RWPE2 (cell line): Measurements from ENCODE around the gene TRIM34.
"Not testable (repeated sequence)": the region's sequence is repeated elsewhere in the genome, so short reads cannot be mapped to it uniquely, and the experiment has no call there.

Experiments
- ATAC-seq: fragments of 200-7000 bp; cut with Tn5 transposase; 3 replicates; pipeline ENCODE4 v1.9.1; 2021; ENCODE audit warnings: low read depth
- DNase-seq: peaks from one replicate; pipeline ENCODE4 v3.0.0-alpha.2; 2020; ENCODE audit warnings: low spot score
- H3K27ac ChIP-seq: fragments of 450-650 bp; 2 replicates; pipeline ENCODE4 v1.5.1; 2017; ENCODE audit warnings: mild to moderate bottlenecking; ENCODE audit not compliant: poor library complexity, severe bottlenecking
- H3K27me3 ChIP-seq: fragments of 250-450 bp; sonication (Bioruptor Pico); 2 replicates; pipeline ENCODE4 v1.5.1; 2021; ENCODE audit warnings: mild to moderate bottlenecking, moderate library complexity; ENCODE audit not compliant: insufficient read depth, poor library complexity, severe bottlenecking
- H3K36me3 ChIP-seq: fragments of 250-450 bp; sonication (Bioruptor Pico); 2 replicates; pipeline ENCODE4 v1.5.1; 2020; ENCODE audit warnings: low read depth, mild to moderate bottlenecking, moderate library complexity
- H3K4me1 ChIP-seq: fragments of 250-450 bp; sonication (Bioruptor Pico); 2 replicates; pipeline ENCODE4 v1.5.1; 2021; ENCODE audit warnings: mild to moderate bottlenecking, moderate library complexity; ENCODE audit not compliant: insufficient read depth, poor library complexity, severe bottlenecking
- H3K4me3 ChIP-seq: fragments of 250-450 bp; sonication (Bioruptor Pico); 2 replicates; pipeline ENCODE4 v1.5.1; 2021; ENCODE audit warnings: mild to moderate bottlenecking, moderate library complexity; ENCODE audit not compliant: severe bottlenecking
- H3K9me3 ChIP-seq: fragments of 250-450 bp; sonication (Bioruptor Pico); 2 replicates; pipeline ENCODE4 v1.5.1; 2021; ENCODE audit warnings: mild to moderate bottlenecking, moderate library complexity; ENCODE audit not compliant: severe bottlenecking
- TF ChIP-seq, protein P1 (sequence below): fragments of 450-650 bp; IDR thresholded peaks from one replicate; pipeline ENCODE4 v1.5.1; 2017; ENCODE audit warnings: mild to moderate bottlenecking, moderate library complexity; ENCODE audit not compliant: poor library complexity, severe bottlenecking

TRIM34 gene

GRCh38 chr11:5631969-5632635 lies 7.3 kb downstream of the TRIM34 start:
- H3K4me3 ChIP-seq: no peak overlapping the region
- TF ChIP-seq, protein P1, sequence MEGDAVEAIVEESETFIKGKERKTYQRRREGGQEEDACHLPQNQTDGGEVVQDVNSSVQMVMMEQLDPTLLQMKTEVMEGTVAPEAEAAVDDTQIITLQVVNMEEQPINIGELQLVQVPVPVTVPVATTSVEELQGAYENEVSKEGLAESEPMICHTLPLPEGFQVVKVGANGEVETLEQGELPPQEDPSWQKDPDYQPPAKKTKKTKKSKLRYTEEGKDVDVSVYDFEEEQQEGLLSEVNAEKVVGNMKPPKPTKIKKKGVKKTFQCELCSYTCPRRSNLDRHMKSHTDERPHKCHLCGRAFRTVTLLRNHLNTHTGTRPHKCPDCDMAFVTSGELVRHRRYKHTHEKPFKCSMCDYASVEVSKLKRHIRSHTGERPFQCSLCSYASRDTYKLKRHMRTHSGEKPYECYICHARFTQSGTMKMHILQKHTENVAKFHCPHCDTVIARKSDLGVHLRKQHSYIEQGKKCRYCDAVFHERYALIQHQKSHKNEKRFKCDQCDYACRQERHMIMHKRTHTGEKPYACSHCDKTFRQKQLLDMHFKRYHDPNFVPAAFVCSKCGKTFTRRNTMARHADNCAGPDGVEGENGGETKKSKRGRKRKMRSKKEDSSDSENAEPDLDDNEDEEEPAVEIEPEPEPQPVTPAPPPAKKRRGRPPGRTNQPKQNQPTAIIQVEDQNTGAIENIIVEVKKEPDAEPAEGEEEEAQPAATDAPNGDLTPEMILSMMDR: no peak
- no peaks in the 10 kb centered on the region for H3K4me1 ChIP-seq
- H3K36me3 ChIP-seq: 0 out of 2 replicates have a peak, but pooled peaks cover 4% of the 10 kb centered on the region
- no peak overlapping the region for H3K27ac ChIP-seq
- no peaks in the 10 kb centered on the region for H3K9me3 ChIP-seq
- H3K27me3 ChIP-seq: no peaks in the 10 kb centered on the region
- DNase-seq (no peak), ATAC-seq (no peak)

- 0 out of 2 replicates have a peak, but pooled peaks cover 4% of the 10 kb centered on the region for H3K36me3 ChIP-seq
- H3K4me1 ChIP-seq: no peaks in the 10 kb centered on the region
- no peak overlapping the region for H3K27ac ChIP-seq
- H3K4me3 ChIP-seq: no peak overlapping the region
- TF ChIP-seq, protein P1: no peak
- H3K27me3 ChIP-seq: no peaks in the 10 kb centered on the region
- DNase-seq (no peak), ATAC-seq (no peak)
- no peaks in the 10 kb centered on the region for H3K9me3 ChIP-seq
These were observed 15.2 kb downstream of the TRIM34 start for GRCh38 chr11:5639953-5640352.

DNA sequence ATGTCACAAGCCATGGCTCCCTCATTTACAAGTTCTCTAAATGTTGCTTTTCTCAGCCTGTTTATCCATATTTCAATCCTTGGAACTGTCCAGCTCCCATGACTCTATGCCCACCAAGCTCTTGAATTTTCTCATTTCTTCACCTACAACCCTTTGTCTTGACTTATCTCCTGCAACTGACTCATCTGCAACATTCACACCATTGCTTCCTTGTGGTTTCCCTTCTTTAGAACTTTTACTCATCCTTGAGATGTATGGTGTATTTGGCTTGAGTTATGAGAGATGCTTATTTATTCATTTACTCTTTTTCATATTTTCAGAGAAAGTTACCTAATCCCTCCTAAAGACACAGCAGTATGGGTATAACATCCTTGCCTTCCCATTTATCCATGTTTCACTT lies 18.8 kb downstream of the TRIM34 start:
- DNase-seq: no peak
- no peaks in the 10 kb centered on the region for H3K27me3 ChIP-seq
- H3K27ac ChIP-seq: no peak overlapping the region

GRCh38 chr11:5646139-5646538 lies 21.3 kb downstream of the TRIM34 start:
- Histone ChIP-seq H3K4me1 (no peaks in the 10 kb centered on the region), H3K4me3 (no peak overlapping the region), H3K36me3 (no peaks in the 10 kb centered on the region), H3K27ac (no peak overlapping the region), H3K27me3 (no peaks in the 10 kb centered on the region), H3K9me3 (no peaks in the 10 kb centered on the region)
- DNase-seq: no peak
- TF ChIP-seq, protein P1: no peak
- no peak for ATAC-seq

More for the DNA sequence above, 18.8 kb downstream of the TRIM34 start:
- no peak overlapping the region for H3K4me3 ChIP-seq
- ATAC-seq: no peak
- H3K4me1 ChIP-seq: no peaks in the 10 kb centered on the region
- H3K36me3 ChIP-seq: no peaks in the 10 kb centered on the region
- H3K9me3 ChIP-seq: no peaks in the 10 kb centered on the region
- TF ChIP-seq, protein P1: no peak

- DNase-seq: no peak
- Histone ChIP-seq H3K36me3 (no peaks in the 10 kb centered on the region), H3K4me3 (no peak overlapping the region), H3K27ac (no peak overlapping the region), H3K9me3 (no peaks in the 10 kb centered on the region), H3K27me3 (no peaks in the 10 kb centered on the region), H3K4me1 (no peaks in the 10 kb centered on the region)
- ATAC-seq: no peak
- TF ChIP-seq, protein P1: no peak
These were observed 30.7 kb downstream of the TRIM34 start for GRCh38 chr11:5655474-5655873.

- ATAC-seq, H3K4me3 ChIP-seq, H3K4me1 ChIP-seq, DNase-seq, H3K9me3 ChIP-seq, H3K27me3 ChIP-seq, H3K27ac ChIP-seq, H3K36me3 ChIP-seq: not testable (repeated sequence)
These were observed 32.2 kb downstream of the TRIM34 start for GRCh38 chr11:5656956-5657355.
